ENCODE measurements around the gene HDAC8. TPM values are rescaled to one million over a fixed set of nuclear protein-coding genes. Genes with fewer than 3 reads are reported as not detected.

The HDAC8 gene
- polyA plus RNA-seq, 1 experiment = 14.9 TPM

DNA sequence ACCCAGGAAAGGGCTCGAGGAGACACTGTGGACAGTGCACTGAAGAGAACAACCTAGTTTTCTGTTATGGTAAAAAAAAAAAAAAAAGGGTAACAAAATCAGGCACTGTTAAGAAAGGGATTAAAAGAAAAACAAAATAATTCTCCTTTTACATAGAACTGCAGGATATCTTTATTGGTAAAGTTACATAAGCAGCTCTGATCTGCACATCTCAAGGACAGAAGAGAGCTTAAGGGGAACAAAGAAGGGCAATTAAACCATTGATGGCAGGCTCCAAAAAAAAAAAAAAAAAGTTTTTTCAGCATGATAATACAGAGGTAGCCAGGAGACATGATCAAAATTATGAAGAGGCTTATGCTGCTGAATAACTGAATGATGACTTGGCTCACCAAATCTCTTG lies 85.0 kb downstream of the HDAC8 start:
- TF ChIP-seq, protein P1, sequence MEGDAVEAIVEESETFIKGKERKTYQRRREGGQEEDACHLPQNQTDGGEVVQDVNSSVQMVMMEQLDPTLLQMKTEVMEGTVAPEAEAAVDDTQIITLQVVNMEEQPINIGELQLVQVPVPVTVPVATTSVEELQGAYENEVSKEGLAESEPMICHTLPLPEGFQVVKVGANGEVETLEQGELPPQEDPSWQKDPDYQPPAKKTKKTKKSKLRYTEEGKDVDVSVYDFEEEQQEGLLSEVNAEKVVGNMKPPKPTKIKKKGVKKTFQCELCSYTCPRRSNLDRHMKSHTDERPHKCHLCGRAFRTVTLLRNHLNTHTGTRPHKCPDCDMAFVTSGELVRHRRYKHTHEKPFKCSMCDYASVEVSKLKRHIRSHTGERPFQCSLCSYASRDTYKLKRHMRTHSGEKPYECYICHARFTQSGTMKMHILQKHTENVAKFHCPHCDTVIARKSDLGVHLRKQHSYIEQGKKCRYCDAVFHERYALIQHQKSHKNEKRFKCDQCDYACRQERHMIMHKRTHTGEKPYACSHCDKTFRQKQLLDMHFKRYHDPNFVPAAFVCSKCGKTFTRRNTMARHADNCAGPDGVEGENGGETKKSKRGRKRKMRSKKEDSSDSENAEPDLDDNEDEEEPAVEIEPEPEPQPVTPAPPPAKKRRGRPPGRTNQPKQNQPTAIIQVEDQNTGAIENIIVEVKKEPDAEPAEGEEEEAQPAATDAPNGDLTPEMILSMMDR (IDR thresholded peaks at IDR 0.05; ENCODE audit: insufficient read depth, low read depth, low read length) = no peak
- H3K27me3 ChIP-seq (ENCODE audit: control insufficient read depth, insufficient read depth, low read length) = no peaks in the 10 kb centered on the region
- no peak for DNase-seq (ENCODE audit: low read depth)
- ChIA-PET POLR2A (no interaction called here), CTCF (no interaction called here)
- H3K36me3 ChIP-seq (ENCODE audit: control insufficient read depth, insufficient read depth, low read length) = no peaks in the 10 kb centered on the region
- no peak overlapping the region for H3K4me3 ChIP-seq (ENCODE audit: low read depth, low read length)

DNA sequence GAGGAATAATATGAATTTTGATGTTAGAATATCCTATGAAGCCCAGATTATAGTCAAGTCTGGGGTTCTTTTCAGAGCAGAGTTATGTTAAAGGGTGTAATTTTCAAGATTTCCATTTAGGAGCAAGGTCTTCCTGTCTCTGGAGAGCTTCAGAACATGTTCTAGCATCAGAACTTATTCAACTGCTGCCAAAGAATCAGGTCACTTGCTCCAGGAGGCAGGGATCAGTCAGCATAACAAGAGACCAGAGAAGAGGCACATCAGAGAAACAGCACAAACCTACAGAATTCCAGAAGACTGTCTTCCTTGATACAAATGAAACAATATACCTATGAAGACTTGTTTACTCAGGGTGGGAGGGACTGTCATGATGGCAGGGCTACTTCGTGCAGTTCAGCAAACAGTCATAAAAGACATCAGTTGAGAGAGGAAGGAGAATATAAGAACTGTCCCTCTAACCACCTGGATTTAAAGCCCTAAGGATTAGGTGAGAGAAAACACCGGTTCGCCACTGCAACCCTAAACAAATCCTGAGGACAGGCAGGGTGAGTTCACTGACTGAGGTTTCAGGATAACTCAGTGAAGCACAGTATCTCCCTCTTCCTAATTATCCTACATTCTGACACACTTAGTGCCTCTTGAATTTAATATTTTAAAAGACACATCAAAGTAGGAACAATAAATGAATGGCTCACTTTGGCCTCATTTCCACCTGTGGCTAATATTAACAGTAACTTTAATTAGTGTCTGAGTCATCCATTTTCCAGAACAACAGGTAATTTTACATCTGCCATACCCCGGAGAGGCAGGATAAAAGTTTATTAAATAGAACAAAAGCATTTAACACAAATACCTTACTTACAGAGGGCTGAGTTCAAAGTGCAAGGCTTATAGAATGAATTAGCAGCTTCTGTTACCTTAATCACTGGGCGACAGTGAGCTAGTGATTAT lies 93.0 kb downstream of the HDAC8 start:
- DNase-seq (ENCODE audit: low read depth) = no peak
- ChIA-PET POLR2A (no interaction called here), CTCF (no interaction called here)
- no peaks in the 10 kb centered on the region for H3K36me3 ChIP-seq (ENCODE audit: control insufficient read depth, insufficient read depth, low read length)
- H3K4me3 ChIP-seq (ENCODE audit: low read depth, low read length) = no peak overlapping the region
- no peaks in the 10 kb centered on the region for H3K27me3 ChIP-seq (ENCODE audit: control insufficient read depth, insufficient read depth, low read length)
- TF ChIP-seq, protein P1 (IDR thresholded peaks at IDR 0.05; ENCODE audit: insufficient read depth, low read depth, low read length) = no peak

DNA sequence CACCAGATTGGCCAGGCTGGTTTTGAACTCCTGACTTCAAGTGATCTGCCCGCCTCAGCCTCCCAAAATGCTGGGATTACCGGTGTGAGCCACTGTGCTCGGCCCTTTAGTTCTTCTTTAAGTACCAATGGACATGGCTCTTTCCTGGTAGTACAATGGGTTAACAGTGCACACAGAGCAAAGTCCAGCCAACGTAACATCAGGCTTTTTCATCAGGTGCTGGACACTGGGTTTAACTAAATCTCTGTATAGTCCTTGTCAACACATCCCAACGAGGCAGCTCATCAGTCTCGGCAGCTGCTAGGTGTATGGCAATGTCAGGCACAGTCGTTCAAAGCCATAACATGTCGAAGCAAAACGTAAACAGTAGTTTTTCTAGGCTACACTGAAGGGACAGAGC lies 93.8 kb downstream of the HDAC8 start:
- Histone ChIP-seq H3K27me3 (ENCODE audit: control insufficient read depth, insufficient read depth, low read length) (no peaks in the 10 kb centered on the region), H3K36me3 (ENCODE audit: control insufficient read depth, insufficient read depth, low read length) (no peaks in the 10 kb centered on the region), H3K4me3 (ENCODE audit: low read depth, low read length) (no peak overlapping the region)
- ChIA-PET POLR2A (no interaction called here), CTCF (no interaction called here)
- TF ChIP-seq, protein P1 (IDR thresholded peaks at IDR 0.05; ENCODE audit: insufficient read depth, low read depth, low read length) = no peak
- no peak for DNase-seq (ENCODE audit: low read depth)

DNA sequence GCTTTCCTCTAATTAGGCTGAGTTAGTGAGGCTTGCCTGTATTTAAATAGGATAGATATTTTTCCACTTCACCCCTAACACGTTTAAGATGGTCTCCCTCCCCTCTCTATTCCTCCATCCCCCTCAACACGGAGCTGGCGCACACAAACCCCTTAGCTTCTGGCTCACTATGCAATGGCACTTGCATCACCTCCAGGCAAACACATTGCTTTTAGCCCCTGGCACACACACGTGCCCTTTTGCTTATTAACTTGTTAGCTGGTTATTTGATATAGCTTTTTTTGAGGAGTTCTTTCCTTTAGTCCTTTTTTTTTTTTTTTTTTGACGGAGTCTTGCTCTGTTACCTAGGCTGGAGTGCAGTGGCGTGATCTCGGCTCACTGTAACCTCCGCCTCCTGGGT lies 94.3 kb downstream of the HDAC8 start:
- DNase-seq (ENCODE audit: low read depth) = no peak
- TF ChIP-seq, protein P1 (IDR thresholded peaks at IDR 0.05; ENCODE audit: insufficient read depth, low read depth, low read length) = no peak
- POLR2A ChIA-PET = no interaction called here
- Histone ChIP-seq H3K27me3 (ENCODE audit: control insufficient read depth, insufficient read depth, low read length) (no peaks in the 10 kb centered on the region), H3K4me3 (ENCODE audit: low read depth, low read length) (no peak overlapping the region), H3K36me3 (ENCODE audit: control insufficient read depth, insufficient read depth, low read length) (no peaks in the 10 kb centered on the region)
- CTCF ChIA-PET = no interaction called here

DNA sequence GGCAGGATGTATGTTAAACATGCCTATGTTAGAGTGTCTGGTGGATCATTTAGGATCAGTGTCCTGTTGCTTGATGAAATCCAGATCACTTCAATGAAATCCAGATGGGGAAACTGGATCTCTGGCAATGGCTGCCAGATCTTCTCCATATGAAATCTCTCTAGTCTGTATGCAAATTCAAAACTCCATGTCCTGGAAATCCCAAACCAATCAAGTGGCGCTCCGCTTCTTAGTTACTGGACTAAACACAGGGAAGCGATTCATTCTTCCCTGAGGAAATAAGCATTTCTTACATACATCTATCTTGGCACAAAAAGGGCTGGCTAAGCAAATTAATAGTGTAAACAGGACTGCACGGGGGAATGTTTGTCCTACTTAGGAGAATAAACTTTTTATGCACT lies 94.9 kb downstream of the HDAC8 start:
- Histone ChIP-seq H3K36me3 (ENCODE audit: control insufficient read depth, insufficient read depth, low read length) (no peaks in the 10 kb centered on the region), H3K27me3 (ENCODE audit: control insufficient read depth, insufficient read depth, low read length) (no peaks in the 10 kb centered on the region), H3K4me3 (ENCODE audit: low read depth, low read length) (no peak overlapping the region)
- TF ChIP-seq, protein P1 (IDR thresholded peaks at IDR 0.05; ENCODE audit: insufficient read depth, low read depth, low read length) = no peak
- ChIA-PET POLR2A (no interaction called here), CTCF (no interaction called here)
- no peak for DNase-seq (ENCODE audit: low read depth)
